HFF-Myc (cell line): Measurements from ENCODE around the gene CUX1.

Experiments
- DNase-seq: peaks from one replicate; pipeline ENCODE4 v3.0.0-alpha.2; 2011; ENCODE audit warnings: low read depth; ENCODE audit errors: extremely low read depth
- H3K4me3 ChIP-seq: replicated peaks from 2 replicates; pipeline ENCODE4 v1.5.1; 2011; ENCODE audit warnings: low read depth, mild to moderate bottlenecking, control low read depth, low read length
- TF ChIP-seq, protein P1 (sequence below): IDR thresholded peaks from 2 replicates; pipeline ENCODE4 v1.5.1; 2012; ENCODE audit warnings: mild to moderate bottlenecking, low read depth, low read length, control low read depth; ENCODE audit errors: missing control alignments

The CUX1 gene

DNA sequence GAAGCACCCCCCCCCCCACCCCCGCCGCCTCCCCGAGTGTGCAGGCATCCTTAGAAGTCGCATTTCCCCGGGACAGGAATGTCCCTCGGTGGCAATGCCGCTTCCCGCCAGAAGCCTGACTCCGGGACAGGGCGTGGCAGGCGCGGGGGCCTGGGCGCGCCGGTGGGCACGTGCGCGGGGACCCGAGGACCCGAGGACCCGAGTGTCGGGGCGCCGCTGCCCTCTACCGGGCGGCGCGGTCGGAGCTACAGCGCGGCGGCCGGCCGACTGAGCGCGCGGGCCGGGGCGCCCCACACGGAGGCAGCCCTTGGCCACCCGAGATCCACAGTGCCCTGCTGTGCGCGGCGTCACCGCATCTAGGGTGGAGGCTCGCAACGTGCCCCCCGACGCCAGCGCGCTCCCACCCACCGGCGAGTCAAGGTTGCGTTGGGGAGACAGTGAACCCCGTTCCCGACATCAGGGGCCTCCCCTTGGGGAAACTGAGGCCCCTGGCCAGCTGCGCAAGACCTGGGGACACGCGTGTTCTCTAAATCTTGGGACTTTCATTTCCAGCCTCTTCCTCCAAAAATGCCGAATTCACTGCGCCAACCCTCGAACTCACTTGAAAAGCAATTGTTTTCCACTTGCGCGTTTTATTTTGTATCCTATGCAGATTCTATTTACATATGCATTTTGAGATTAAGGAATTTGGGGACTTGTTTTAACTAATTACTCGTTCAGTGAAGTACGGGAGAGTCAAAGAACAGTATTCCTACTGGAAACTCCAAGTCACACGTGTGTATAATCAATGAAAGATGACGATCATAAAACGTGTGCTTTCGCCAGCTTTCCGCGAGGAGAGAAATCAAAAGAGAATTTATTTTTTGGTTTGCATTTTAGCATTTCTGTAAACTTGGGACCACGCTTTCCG, 3.1 kb upstream of the CUX1 start:
- no peak for DNase-seq

DNA sequence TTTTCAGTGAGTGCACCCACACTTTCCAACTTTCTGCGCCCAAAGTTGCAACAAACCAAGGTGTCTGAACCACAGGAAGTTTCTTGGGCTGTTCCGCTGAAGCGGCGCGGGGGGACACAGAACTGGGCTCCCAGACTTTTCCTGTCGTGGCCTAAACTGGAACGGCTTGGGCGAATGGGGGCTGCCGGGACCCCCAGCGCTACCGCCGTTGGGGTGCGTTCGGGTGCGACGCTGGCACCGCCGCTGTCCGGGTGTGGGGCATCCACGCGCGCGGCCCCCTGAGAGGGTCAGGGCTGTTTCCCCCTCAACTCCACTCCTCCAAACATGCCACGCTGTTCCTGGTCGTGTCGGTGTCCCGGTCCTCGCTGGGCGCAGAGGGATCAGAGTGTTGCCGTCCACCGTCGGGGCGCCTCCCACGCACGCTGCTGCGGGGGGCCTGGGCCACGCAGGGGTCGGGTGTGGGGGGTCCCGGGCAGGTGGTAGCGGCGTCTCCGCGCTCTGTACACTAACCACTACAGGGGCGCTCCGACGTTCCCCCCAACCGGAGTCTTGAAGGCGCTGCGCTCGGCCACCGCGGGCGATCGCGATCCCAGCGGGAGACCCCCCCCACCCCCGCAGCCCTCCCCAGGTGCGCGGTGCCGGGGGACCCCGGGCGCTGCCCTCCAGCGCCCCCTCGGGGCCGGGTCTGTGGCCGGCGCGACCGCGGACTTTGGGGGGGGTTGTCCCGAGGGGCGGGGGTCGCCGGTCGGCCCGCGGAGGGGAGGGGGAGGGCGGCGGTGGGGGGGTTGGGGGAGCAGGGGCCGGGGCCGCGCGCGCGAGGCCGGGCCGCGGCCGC, 2.2 kb upstream of the CUX1 start:
- H3K4me3 ChIP-seq, result peak overlapping the region; percentile 63
- TF ChIP-seq, protein P1, sequence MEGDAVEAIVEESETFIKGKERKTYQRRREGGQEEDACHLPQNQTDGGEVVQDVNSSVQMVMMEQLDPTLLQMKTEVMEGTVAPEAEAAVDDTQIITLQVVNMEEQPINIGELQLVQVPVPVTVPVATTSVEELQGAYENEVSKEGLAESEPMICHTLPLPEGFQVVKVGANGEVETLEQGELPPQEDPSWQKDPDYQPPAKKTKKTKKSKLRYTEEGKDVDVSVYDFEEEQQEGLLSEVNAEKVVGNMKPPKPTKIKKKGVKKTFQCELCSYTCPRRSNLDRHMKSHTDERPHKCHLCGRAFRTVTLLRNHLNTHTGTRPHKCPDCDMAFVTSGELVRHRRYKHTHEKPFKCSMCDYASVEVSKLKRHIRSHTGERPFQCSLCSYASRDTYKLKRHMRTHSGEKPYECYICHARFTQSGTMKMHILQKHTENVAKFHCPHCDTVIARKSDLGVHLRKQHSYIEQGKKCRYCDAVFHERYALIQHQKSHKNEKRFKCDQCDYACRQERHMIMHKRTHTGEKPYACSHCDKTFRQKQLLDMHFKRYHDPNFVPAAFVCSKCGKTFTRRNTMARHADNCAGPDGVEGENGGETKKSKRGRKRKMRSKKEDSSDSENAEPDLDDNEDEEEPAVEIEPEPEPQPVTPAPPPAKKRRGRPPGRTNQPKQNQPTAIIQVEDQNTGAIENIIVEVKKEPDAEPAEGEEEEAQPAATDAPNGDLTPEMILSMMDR, result peak; percentile 15
- no peak for DNase-seq

More for the DNA sequence above, 3.1 kb upstream of the CUX1 start:
- TF ChIP-seq, protein P1, result peak; percentile 14
- H3K4me3 ChIP-seq, result peak overlapping the region; percentile 63

DNA sequence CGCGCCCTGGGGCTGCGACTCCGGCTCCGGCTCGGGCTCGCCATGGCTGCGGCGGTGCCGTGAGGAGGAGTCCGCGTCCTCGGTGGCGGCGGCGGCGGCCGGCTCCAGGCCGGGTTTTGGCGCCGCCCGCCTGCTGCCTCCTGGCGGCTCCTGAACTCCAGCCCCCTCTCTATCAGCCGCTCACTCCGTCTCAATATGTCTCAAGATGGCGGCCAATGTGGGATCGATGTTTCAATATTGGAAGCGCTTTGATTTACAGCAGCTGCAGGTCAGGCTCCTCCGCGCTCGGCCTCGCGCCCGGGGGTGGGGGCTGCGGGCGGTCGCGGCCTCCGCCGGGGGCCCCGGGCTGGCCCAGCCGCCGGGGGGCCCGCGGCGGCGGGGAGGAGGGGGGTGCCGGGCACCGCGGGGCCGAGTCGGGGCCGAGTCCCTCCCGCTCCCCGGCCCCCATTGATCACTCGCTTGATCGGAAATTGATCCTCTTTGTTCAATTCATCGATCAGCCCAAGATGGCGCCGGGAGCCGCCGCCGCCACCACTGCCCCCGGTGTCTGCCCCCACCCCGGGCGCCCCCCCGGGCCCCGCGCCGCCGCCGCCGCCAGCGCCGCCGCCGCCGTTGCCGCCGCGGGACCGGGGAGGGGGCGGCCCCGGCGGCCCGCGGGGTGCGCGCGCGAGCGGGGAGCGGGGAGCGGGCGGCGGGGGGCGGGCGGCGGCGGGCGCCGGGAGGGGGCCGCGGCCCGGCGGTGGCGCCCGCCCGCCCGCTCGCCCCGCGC, 1.4 kb upstream of the CUX1 start:
- DNase-seq, result no peak
- H3K4me3 ChIP-seq, result peak overlapping the region; percentile 63
- TF ChIP-seq, protein P1, result no peak

DNA sequence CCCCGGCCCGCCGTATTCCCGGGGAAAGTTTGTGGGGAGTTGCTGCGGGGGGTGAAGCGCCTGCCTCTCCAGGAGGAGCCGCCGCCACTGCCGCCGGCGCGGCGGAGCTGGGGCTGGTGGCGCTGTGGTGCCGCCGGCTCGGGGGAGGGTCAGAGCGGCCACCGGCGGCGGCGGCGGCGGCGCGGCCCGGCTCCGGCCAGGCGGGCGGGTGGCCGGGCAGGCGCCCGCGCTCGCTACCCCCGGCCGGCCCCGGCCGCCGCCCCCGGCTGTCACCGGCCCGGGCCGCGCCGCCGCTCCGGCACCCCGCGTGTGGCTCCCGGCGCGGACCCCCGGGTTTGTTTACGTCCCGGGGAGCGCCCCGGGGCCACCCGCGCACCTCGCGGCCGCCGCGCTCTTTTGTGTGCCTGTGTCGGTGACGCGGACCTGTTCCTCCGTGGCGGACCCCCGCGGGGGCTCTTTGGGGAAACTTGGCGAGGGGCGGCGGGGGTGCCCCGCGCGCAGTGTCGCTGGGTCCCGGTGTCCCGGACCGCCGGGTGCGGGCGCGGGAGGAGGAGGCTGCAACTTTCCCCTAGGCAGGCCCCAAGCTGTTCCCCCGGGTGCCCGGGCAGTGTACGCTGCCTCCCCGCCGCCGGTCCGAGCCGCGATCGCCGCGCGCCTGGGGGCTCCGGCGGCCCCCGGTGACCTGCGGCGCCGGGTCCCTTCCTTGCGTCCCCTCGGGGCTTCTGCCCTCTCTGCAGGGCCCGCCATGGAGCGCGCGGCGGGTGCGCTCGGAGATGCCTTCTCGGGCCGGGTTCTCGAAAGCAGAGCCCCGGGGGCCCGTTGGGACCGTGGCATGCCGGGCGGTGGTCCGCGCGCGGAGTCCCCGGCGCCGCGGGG, 593 bp upstream of the CUX1 start:
- no peak for DNase-seq
- TF ChIP-seq, protein P1, result no peak

DNA sequence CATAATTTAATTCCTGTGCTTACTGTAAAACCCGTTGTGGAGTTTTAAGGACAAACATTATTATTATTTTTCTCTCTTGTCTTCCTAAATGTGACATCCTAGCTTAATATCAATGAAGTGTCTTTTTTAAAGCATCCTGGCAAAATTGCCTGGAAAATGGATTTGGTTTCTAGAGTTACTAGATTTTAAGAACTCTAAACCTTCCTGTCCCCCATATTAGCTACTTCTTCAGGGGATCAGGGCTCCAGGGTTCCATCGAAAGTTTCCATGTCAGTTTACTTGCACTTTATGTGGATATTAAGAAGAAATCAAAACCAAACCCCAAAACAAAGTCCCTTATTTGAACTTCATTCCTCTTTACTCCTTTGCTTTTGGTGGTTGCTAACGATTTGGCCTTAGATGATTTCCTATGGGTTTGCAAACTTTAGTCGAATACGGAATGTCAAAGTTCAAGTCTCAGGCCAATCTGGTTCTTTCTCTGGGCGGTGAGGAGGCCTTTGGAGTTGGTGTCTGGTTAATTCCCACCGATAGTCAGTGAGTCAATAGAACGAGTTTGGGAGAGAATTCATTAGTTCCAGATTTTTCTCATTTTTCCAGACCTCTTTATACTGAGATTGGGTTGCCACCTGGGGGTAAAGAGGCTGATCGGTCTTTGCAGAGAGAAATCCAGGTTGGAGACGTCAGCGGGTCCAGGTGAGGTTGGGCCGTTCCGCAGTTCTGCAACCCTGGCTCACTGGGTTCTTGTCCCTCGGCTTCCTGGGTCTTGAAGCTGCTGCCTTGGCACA, 1.1 kb downstream of the CUX1 start:
- TF ChIP-seq, protein P1, result no peak
- DNase-seq, result no peak
- no peak overlapping the region; the same call in 1 of the 2 replicates for H3K4me3 ChIP-seq

More for the DNA sequence above, 593 bp upstream of the CUX1 start:
- peak overlapping the region; percentile 61 for H3K4me3 ChIP-seq
